Erythroblast (primary cell): Measurements from ENCODE around the gene SLC1A3.

Experiments
- DNase-seq, 2 experiments: peaks; one replicate each; lab custom pipeline; 2025; lab: John Stamatoyannopoulos, UW
- GATA1 ChIP-seq: IDR thresholded peaks from 2 replicates; pipeline ENCODE4 v1.6.1; 2011; ENCODE audit warnings: low read depth, mild to moderate bottlenecking, control low read depth, low read length, moderate library complexity
- POLR2A ChIP-seq: IDR thresholded peaks from 2 replicates; pipeline ENCODE4 v1.6.1; 2011; ENCODE audit warnings: mild to moderate bottlenecking, low read length

The SLC1A3 gene

DNA sequence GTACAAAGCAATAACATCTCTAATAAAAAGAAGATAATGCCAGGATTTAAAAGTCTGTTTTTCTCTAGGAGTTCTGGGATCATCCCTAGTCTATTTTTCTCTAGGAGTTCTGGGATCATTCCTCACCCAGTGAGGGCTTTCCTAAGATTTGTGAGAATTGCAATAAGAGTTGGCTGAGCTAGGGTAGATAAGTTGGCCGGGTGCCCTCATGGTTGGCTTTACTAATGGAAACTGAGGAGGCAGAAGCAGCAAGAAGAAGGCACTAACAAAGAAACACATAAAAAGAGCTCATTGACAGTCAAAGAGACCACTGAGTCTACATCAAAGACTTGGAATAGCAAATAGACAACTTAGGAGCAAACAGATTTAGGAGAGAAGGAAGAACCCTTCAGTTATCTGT is 4.2 kb downstream of the SLC1A3 start:
- TF ChIP-seq GATA1 (no peak), POLR2A (no peak)
- no peak for DNase-seq

- no peak for TF ChIP-seq GATA1
- no peak for TF ChIP-seq POLR2A
- no peak for DNase-seq
Measured at GRCh38 chr5:36611520-36612274, 5.3 kb downstream of the SLC1A3 start.

DNA sequence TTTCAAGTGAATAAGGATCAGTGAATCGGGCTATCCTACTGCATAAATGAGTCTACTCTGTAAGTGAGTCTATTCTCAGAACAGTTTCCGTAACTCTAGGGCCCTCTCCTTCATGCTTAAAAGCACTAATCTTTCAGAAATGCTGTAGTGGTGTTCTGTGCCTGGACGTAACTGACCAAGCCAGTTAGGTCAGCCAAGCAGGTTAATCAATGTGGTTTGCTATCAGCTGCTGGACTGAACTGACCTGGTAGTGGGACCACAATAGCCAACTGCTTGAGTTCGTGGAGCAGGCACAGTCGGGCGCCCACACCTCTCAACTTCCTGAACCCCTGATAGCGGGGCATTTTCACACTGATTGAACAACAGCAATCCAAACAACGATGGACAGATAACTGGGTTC is 6.8 kb downstream of the SLC1A3 start:
- no peak for DNase-seq
- TF ChIP-seq POLR2A (no peak), GATA1 (no peak)

GRCh38 chr5:36613771-36614656 is 7.6 kb downstream of the SLC1A3 start:
- no peak for TF ChIP-seq GATA1
- no peak for TF ChIP-seq POLR2A
- DNase-seq = no peak

GRCh38 chr5:36614657-36615308 is 8.4 kb downstream of the SLC1A3 start:
- no peak for TF ChIP-seq GATA1
- TF ChIP-seq POLR2A = no peak
- no peak for DNase-seq

DNA sequence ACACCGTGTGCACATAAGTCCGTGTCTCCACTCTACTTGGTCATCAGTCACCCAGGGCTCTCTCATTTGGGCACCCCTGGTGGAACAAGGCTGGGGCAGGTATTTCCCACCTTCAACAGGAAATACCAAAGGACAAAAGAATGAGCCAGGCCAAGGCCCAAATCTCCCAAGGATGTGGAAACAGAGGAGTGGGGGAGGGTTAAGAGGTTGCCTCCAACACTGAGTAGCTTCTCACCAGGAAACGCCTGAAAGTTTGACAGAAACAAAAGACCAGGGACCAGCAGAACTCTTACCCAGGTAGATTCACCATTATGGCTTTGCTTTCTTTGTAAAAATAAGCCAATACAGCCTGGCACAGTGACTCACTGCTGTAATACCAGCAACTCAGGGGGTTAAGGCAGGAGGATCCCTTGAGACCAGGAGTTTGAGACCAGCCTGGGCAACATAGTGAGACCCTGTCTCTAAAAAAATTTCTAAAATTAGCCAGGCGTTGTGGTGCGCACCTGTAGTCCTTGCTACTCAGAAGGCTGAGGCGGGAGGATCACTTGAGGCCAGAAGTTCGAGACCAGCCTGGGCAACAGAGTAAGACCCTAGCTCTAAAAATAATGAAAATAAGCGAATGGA is 12.7 kb downstream of the SLC1A3 start:
- TF ChIP-seq POLR2A = no peak
- no peak for TF ChIP-seq GATA1
- DNase-seq = no peak

GRCh38 chr5:36621985-36622384 is 15.6 kb downstream of the SLC1A3 start:
- DNase-seq = no peak
- TF ChIP-seq POLR2A = no peak
- no peak for TF ChIP-seq GATA1

DNA sequence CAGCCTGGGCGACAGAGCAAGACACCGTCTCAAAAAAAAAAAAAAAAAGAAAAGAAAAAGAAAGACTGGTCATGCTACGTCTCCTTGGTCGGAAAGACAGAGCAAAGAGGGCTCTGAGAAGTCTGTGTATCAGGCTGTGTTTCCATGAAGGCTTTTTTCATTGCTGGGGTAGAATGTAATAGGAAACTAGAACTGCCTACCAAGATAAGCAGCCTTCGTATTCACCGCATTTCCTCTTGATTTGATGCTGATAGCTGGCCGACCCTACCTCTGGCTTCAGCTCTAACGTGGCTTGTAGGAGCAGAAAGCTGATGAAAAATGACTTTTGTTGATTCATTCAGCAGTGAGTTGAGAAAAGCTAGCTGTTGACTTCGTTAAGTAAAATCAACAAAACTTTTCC is 17.4 kb downstream of the SLC1A3 start:
- TF ChIP-seq GATA1 (no peak), POLR2A (no peak)
- DNase-seq = no peak

- no peak for DNase-seq
- TF ChIP-seq GATA1 (no peak), POLR2A (no peak)
Measured at GRCh38 chr5:36624277-36624676, 17.9 kb downstream of the SLC1A3 start.

DNA sequence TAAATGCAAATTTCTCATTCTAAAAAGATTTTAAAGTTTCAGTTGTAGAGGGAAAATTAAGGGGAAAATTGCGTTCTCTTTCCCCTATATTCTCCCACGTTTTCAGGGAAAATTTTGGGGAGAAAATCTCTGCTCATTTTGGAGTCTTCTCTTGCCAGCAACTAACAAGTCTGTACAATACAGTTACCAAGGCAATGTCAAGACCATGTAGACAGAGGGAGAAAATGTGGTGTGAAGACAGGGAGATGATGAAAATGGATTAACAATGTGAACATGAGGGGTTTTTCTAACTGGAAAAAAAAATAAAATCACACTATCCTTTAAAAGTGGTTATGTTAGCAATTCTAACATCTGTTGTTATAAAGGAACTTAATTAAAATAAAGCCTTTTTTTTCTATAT is 22.3 kb downstream of the SLC1A3 start:
- DNase-seq = no peak
- TF ChIP-seq GATA1 (no peak), POLR2A (no peak)

DNA sequence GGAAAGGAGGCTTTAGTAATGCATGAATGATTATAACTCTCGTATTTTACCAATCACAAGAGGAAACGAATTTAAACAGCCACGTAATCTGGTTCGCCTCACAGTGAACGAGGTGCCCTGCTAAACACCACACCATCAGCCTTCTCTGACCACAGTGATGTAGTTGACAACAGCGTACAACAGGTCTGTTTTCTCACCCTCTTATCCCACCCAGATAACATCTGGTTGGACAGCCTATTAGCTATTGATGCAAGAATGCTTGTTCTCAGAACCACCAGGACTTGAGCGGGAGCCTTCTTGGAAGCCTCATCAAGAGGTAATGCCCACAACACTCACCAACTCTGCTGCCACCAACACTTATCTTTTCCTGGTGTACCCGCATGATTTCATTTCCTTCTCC is 23.3 kb downstream of the SLC1A3 start:
- no peak for DNase-seq

GRCh38 chr5:36630201-36631145 is 24.1 kb downstream of the SLC1A3 start:
- TF ChIP-seq GATA1 (no peak), POLR2A (no peak)
- DNase-seq = no peak

More for the DNA sequence above, 23.3 kb downstream of the SLC1A3 start:
- TF ChIP-seq GATA1 = no peak
- TF ChIP-seq POLR2A = no peak
